Common myeloid progenitor, CD34-positive (primary cell): ENCODE results near the gene IL4R. TPM values are rescaled to one million over a fixed set of nuclear protein-coding genes. Genes with fewer than 3 reads are reported as not detected.

Experiments
- CTCF ChIA-PET: fragments of 350-600 bp; sonication (Branson Sonifier 250); formaldehyde crosslinking; loops from one replicate; lab custom pipeline; 2021; ENCODE audit warnings: antibody characterized with exemption; lab: Charles Lee
- POLR2A ChIA-PET: fragments of 350-600 bp; sonication (Branson Sonifier 250); formaldehyde crosslinking; loops from one replicate; lab custom pipeline; 2021; ENCODE audit warnings: antibody characterized with exemption; lab: Charles Lee
- DNase-seq, 3 donors: peaks; one replicate each; pipeline versions ENCODE4 v3.0.0 to v3.0.0-alpha.2; 2013
- H3K27ac ChIP-seq, 2 experiments: 1 replicate in 1 of 2; 2 replicates in 1 of 2; pipeline ENCODE4 v1.7.0; 2013; ENCODE audit warnings: inconsistent platforms in 2 of 2, low read length in 2 of 2, mild to moderate bottlenecking in 2 of 2, low read depth in 1 of 2, moderate library complexity in 1 of 2; ENCODE audit not compliant: severe bottlenecking in 2 of 2, insufficient read depth in 1 of 2, poor library complexity in 1 of 2
- H3K27me3 ChIP-seq, 5 experiments: replicated peaks in 2 of 5; 1 replicate in 3 of 5; 2 replicates in 2 of 5; pipeline versions ENCODE4 v1.6.1 to v1.7.0; 2013; ENCODE audit warnings: low read length in 4 of 5, mild to moderate bottlenecking in 2 of 5, moderate library complexity in 2 of 5, inconsistent platforms in 1 of 5; ENCODE audit not compliant: insufficient read depth in 5 of 5, control insufficient read depth in 4 of 5
- H3K36me3 ChIP-seq, 4 experiments: 1 replicate in 2 of 4; 2 replicates in 2 of 4; pipeline versions ENCODE4 v1.6.1 to v1.7.0; 2013; ENCODE audit warnings: low read length in 3 of 4, control low read depth in 1 of 4, mild to moderate bottlenecking in 1 of 4; ENCODE audit not compliant: control insufficient read depth in 4 of 4, insufficient read depth in 4 of 4
- H3K4me1 ChIP-seq, 4 experiments: 1 replicate in 3 of 4; 2 replicates in 1 of 4; pipeline versions ENCODE4 v1.6.1 to v1.7.1; 2013; ENCODE audit warnings: low read length in 3 of 4, mild to moderate bottlenecking in 3 of 4, control low read depth in 1 of 4, inconsistent platforms in 1 of 4, moderate library complexity in 1 of 4; ENCODE audit not compliant: control insufficient read depth in 4 of 4, insufficient read depth in 4 of 4; ENCODE audit errors: control extremely low read depth in 1 of 4
- H3K4me3 ChIP-seq, 7 experiments: 1 replicate in 4 of 7; 2 replicates in 3 of 7; pipeline versions ENCODE4 v1.5.1 to v1.7.0; 2013; ENCODE audit warnings: mild to moderate bottlenecking in 7 of 7, low read length in 6 of 7, moderate library complexity in 6 of 7, inconsistent platforms in 2 of 7, low read depth in 2 of 7, control low read depth in 1 of 7; ENCODE audit not compliant: insufficient read depth in 4 of 7, control insufficient read depth in 1 of 7; ENCODE audit errors: extremely low read depth in 1 of 7
- H3K9me3 ChIP-seq, 5 experiments: 1 replicate in 4 of 5; 2 replicates in 1 of 5; pipeline versions ENCODE4 v1.6.1 to v1.7.1; 2013; ENCODE audit warnings: low read length in 4 of 5, mild to moderate bottlenecking in 2 of 5, inconsistent platforms in 1 of 5, low read depth in 1 of 5, moderate library complexity in 1 of 5; ENCODE audit not compliant: control insufficient read depth in 4 of 5, insufficient read depth in 2 of 5; ENCODE audit errors: control extremely low read depth in 1 of 5
- WGBS: methylation state at CpG from one replicate; pipeline ENCODE4 v1.1.5; 2013; ENCODE audit not compliant: insufficient coverage; 5-methylcytosine and 5-hydroxymethylcytosine counted together
- polyA plus RNA-seq: library from polyadenylated mRNA; unstranded; fragments of 120-200 nt; gene quantifications from one replicate; pipeline ENCODE4 v1.2.1, GENCODE V29; 2013

The IL4R gene
- 19.0 TPM for polyA plus RNA-seq

GRCh38 chr16:27313422-27314160, at the start of gene IL4R:
Gene IL4R (plus strand): TSS chr16:27313974. CDS start chr16:27340204, 26,230 bp downstream.
- peaks cover 0 to 2% (median under 1%) of the 10 kb centered on the region in 4 experiments for H3K36me3 ChIP-seq
- H3K27me3 ChIP-seq: no peaks in the 10 kb centered on the region
- peak in 2 of 3 donors; percentile 46 to 65 for DNase-seq
- peaks cover 7 to 49% (median 31%) of the 10 kb centered on the region in 4 experiments for H3K4me1 ChIP-seq
- 0% methylated on average over 67 of the region's 85 CpGs for WGBS
- peak within 1 kb of the TSS in 1 of 2 experiments; percentile 57 for H3K27ac ChIP-seq
- POLR2A ChIA-PET: no interaction called here
- peak within 1 kb of the TSS; percentile 63 to 88 (median 80) for H3K4me3 ChIP-seq
- CTCF ChIA-PET: no interaction called here
- H3K9me3 ChIP-seq: peaks cover 0 to 4% (median 0%) of the 10 kb centered on the region in 5 experiments

- Histone ChIP-seq H3K4me1 (peaks cover 0 to 22% (median 14%) of the 10 kb centered on the region in 4 experiments), H3K9me3 (no peaks in the 10 kb centered on the region), H3K4me3 (no peak overlapping the region), H3K27me3 (no peaks in the 10 kb centered on the region), H3K27ac (no peak overlapping the region), H3K36me3 (no peaks in the 10 kb centered on the region)
- 100% methylated on average over 2 of the region's 6 CpGs for WGBS
- POLR2A ChIA-PET: no interaction called here
- no peak for DNase-seq
- CTCF ChIA-PET: interaction anchor here (1.2 kb wide), 1 partner anchor 29 kb away, joined by 3 read pairs; no protein-coding TSS in a partner anchor
These were observed 49.6 kb upstream of the IL4R start for GRCh38 chr16:27264151-27264550.

- DNase-seq: no peak
- CTCF ChIA-PET: interaction anchor here (1.3 kb wide), 1 partner anchor 10 kb away, joined by 4 read pairs; no protein-coding TSS in a partner anchor
- Histone ChIP-seq H3K9me3 (no peaks in the 10 kb centered on the region), H3K4me3 (no peak overlapping the region), H3K36me3 (no peaks in the 10 kb centered on the region), H3K27me3 (no peaks in the 10 kb centered on the region), H3K4me1 (peaks cover 0 to 23% (median 19%) of the 10 kb centered on the region in 4 experiments), H3K27ac (no peak overlapping the region)
- POLR2A ChIA-PET: no interaction called here
- no CpG with 5 or more reads among the region's 1 CpG for WGBS
These were observed 47.8 kb upstream of the IL4R start for GRCh38 chr16:27265982-27266381.

- DNase-seq: peak in 2 of 3 donors; percentile 37 to 58
- Histone ChIP-seq H3K27me3 (no peaks in the 10 kb centered on the region), H3K4me1 (peaks cover 0 to 26% (median 19%) of the 10 kb centered on the region in 4 experiments), H3K9me3 (no peaks in the 10 kb centered on the region), H3K36me3 (no peaks in the 10 kb centered on the region), H3K4me3 (peak overlapping the region in 1 of 7 experiments; percentile 94), H3K27ac (no peak overlapping the region)
- ChIA-PET POLR2A (no interaction called here), CTCF (interaction anchor here (0.8 kb wide), 1 partner anchor 23 kb away, joined by 3 read pairs; no protein-coding TSS in a partner anchor)
- WGBS: 80% methylated on average over 4 of the region's 8 CpGs
These were observed 46.6 kb upstream of the IL4R start for GRCh38 chr16:27267037-27267677.

GRCh38 chr16:27268376-27269299, 45.1 kb upstream of the IL4R start, which contains the start of gene NSMCE1:
Gene NSMCE1 (minus strand): TSS chr16:27268772. CDS start chr16:27257570, 11,202 bp downstream.
- Histone ChIP-seq H3K4me1 (peaks cover 3 to 24% (median 21%) of the 10 kb centered on the region in 4 experiments), H3K27ac (peak within 1 kb of the TSS; percentile 81 to 93), H3K36me3 (no peaks in the 10 kb centered on the region), H3K27me3 (no peaks in the 10 kb centered on the region), H3K9me3 (no peaks in the 10 kb centered on the region), H3K4me3 (peak within 1 kb of the TSS; percentile 50 to 97 (median 89))
- POLR2A ChIA-PET: interaction anchor here (0.7 to 1.0 kb wide), 2 partner anchors 99 to 103 kb away, joined by 3 to 4 read pairs; no protein-coding TSS in a partner anchor
- CTCF ChIA-PET: interaction anchor here (0.8 kb wide), 1 partner anchor 33 kb away, joined by 3 read pairs; no protein-coding TSS in a partner anchor
- peak; percentile 96 to 98 (median 97) for DNase-seq
- 8% methylated on average over 51 of the region's 58 CpGs for WGBS
